Omental fat pad (tissue), 4 donors: Measurements from ENCODE around the gene FOXN1. TPM values are rescaled to one million over a fixed set of nuclear protein-coding genes. Genes with fewer than 3 reads are reported as not detected.

Experiments
- ATAC-seq: fragments of 150-250 bp; one replicate; pipeline ENCODE4 v1.9.1; 2016; ENCODE audit warnings: mild to moderate bottlenecking, moderate library complexity; ENCODE audit not compliant: low FRiP score
- DNase-seq: peaks from one replicate; pipeline ENCODE4 v3.0.0-alpha.2; 2019; ENCODE audit warnings: low spot score
- CTCF ChIP-seq, 3 donors: fragments of 450-650 bp; IDR thresholded peaks; one replicate each; pipeline ENCODE4 v1.5.1; 2016 to 2017; ENCODE audit warnings: antibody characterized with exemption in 3 of 3, mild to moderate bottlenecking in 3 of 3, moderate library complexity in 2 of 3
- total RNA-seq, 4 donors: library from RNA; depleted of rRNA; stranded (reverse); fragments of >200 nt; gene quantifications; one replicate each; pipeline ENCODE4 v1.1.0, GENCODE V29; 2016

Gene FOXN1
- total RNA-seq, 4 donors from 2014 or later, result not detected

GRCh38 chr17:28527181-28527681 is 21.1 kb downstream of the FOXN1 start:
- TF ChIP-seq CTCF (IDR thresholded peaks at IDR 0.05), result no peak
- ATAC-seq, result no peak

GRCh38 chr17:28527859-28528258 is 21.7 kb downstream of the FOXN1 start:
- DNase-seq, result no peak

More at GRCh38 chr17:28527181-28527681, 21.1 kb downstream of the FOXN1 start:
- DNase-seq, result no peak

GRCh38 chr17:28528327-28529012 is 22.3 kb downstream of the FOXN1 start:
- ATAC-seq (no peak), DNase-seq (no peak)
- TF ChIP-seq CTCF (IDR thresholded peaks at IDR 0.05), result no peak

More at GRCh38 chr17:28527859-28528258, 21.7 kb downstream of the FOXN1 start:
- no peak for ATAC-seq
- TF ChIP-seq CTCF (IDR thresholded peaks at IDR 0.05), result no peak

GRCh38 chr17:28529013-28529400 is 22.9 kb downstream of the FOXN1 start:
- ATAC-seq (no peak), DNase-seq (no peak)
- no peak for TF ChIP-seq CTCF (IDR thresholded peaks at IDR 0.05)

GRCh38 chr17:28530250-28530649 is 24.1 kb downstream of the FOXN1 start:
- no peak for ATAC-seq
- TF ChIP-seq CTCF (IDR thresholded peaks at IDR 0.05), result no peak
- no peak for DNase-seq

GRCh38 chr17:28530926-28531325 is 24.8 kb downstream of the FOXN1 start:
- no peak for TF ChIP-seq CTCF (IDR thresholded peaks at IDR 0.05)
- ATAC-seq, result no peak
- DNase-seq, result no peak
